IMR-90 (cell line): ENCODE data around the gene NPAS3. TPM values are rescaled to one million over a fixed set of nuclear protein-coding genes. Genes with fewer than 3 reads are reported as not detected.

Source experiments
- ATAC-seq: fragments of 200-7000 bp; cut with Tn5 transposase; 2 replicates; pipeline ENCODE4 v1.9.1; 2020; ENCODE audit warnings: low read depth, mild to moderate bottlenecking, moderate library complexity
- BruUV-seq: library from RNA; stranded (reverse); fragments of 400-500 nt; replicated peaks from 2 replicates; lab custom pipeline; 2021; lab: Mats Ljungman, UMichigan
- CTCF ChIA-PET: fragments of 300-600 bp; formaldehyde crosslinking; extraction: SDS; loops from one replicate; lab custom pipeline; 2021; ENCODE audit warnings: antibody characterized with exemption; lab: Yijun Ruan, JAX
- POLR2A ChIA-PET: fragments of 300-600 bp; sonication (Branson Sonifier 250); formaldehyde crosslinking; loops from one replicate; lab custom pipeline; 2022; ENCODE audit warnings: antibody characterized with exemption; ENCODE audit not compliant: unreplicated experiment; lab: Charles Lee
- DNase-seq: peaks from one replicate; pipeline ENCODE4 v3.0.0; 2013
- H2AFZ ChIP-seq: replicated peaks from 2 replicates; pipeline ENCODE3; 2013; ENCODE audit warnings: low read length, mild to moderate bottlenecking; ENCODE audit not compliant: poor library complexity
- H2AK5ac ChIP-seq: 2 replicates; pipeline ENCODE4 v1.6.1; 2013; ENCODE audit warnings: low read depth, low read length, inconsistent platforms
- H2AK9ac ChIP-seq: replicated peaks from 2 replicates; pipeline ENCODE3; 2013; ENCODE audit warnings: mild to moderate bottlenecking, low read depth, low read length, moderate library complexity; ENCODE audit not compliant: poor library complexity
- H2BK120ac ChIP-seq: 2 replicates; pipeline ENCODE4 v1.6.1; 2013; ENCODE audit warnings: low read depth, low read length, inconsistent platforms
- H2BK15ac ChIP-seq: 3 replicates; pipeline ENCODE4 v1.6.1; 2013; ENCODE audit warnings: low read depth, low read length, inconsistent platforms
- H2BK20ac ChIP-seq: 2 replicates; pipeline ENCODE4 v1.6.1; 2013; ENCODE audit warnings: low read depth, mild to moderate bottlenecking, inconsistent platforms, low read length, moderate library complexity
- H2BK5ac ChIP-seq: 2 replicates; pipeline ENCODE4 v1.6.1; 2013; ENCODE audit warnings: mild to moderate bottlenecking, low read depth, low read length, inconsistent platforms; ENCODE audit not compliant: poor library complexity, severe bottlenecking
- H3K14ac ChIP-seq: replicated peaks from 2 replicates; pipeline ENCODE4 v1.6.1; 2013; ENCODE audit warnings: low read depth, low read length, inconsistent platforms
- H3K18ac ChIP-seq: 2 replicates; pipeline ENCODE4 v1.6.1; 2013; ENCODE audit warnings: low read depth, low read length, control low read depth
- H3K23ac ChIP-seq: 2 replicates; pipeline ENCODE4 v1.6.1; 2013; ENCODE audit warnings: low read depth, low read length, inconsistent platforms
- H3K27ac ChIP-seq: 2 replicates; pipeline ENCODE4 v1.5.1; 2013; ENCODE audit warnings: mild to moderate bottlenecking, control low read depth, low read length; ENCODE audit not compliant: insufficient read depth
- H3K27me3 ChIP-seq: 2 replicates; pipeline ENCODE4 v1.6.1; 2013; ENCODE audit warnings: low read length; ENCODE audit not compliant: control insufficient read depth, insufficient read depth
- H3K36me3 ChIP-seq: 2 replicates; pipeline ENCODE4 v1.6.1; 2013; ENCODE audit warnings: low read length, mixed read lengths; ENCODE audit not compliant: control insufficient read depth, insufficient read depth
- H3K4ac ChIP-seq: 2 replicates; pipeline ENCODE4 v1.6.1; 2013; ENCODE audit warnings: low read depth, low read length, inconsistent platforms
- H3K4me1 ChIP-seq: 2 replicates; pipeline ENCODE4 v1.6.1; 2013; ENCODE audit warnings: low read length, mixed read lengths; ENCODE audit not compliant: control insufficient read depth, insufficient read depth
- H3K4me2 ChIP-seq: 2 replicates; pipeline ENCODE4 v1.6.1; 2013; ENCODE audit warnings: low read depth, mild to moderate bottlenecking, control low read depth, low read length, moderate library complexity
- H3K4me3 ChIP-seq: 2 replicates; pipeline ENCODE4 v1.5.1; 2013; ENCODE audit warnings: low read depth, mild to moderate bottlenecking, control low read depth, low read length, moderate library complexity; ENCODE audit not compliant: insufficient read depth
- H3K56ac ChIP-seq: 2 replicates; pipeline ENCODE4 v1.6.1; 2013; ENCODE audit warnings: low read length, inconsistent platforms; ENCODE audit not compliant: insufficient read depth; ENCODE audit errors: extremely low read depth
- H3K79me1 ChIP-seq, 2 experiments: 2 replicates each; pipeline ENCODE4 v1.6.1; 2013; ENCODE audit warnings: low read length in 2 of 2, inconsistent platforms in 1 of 2, low read depth in 1 of 2
- H3K9ac ChIP-seq: 2 replicates; pipeline ENCODE4 v1.6.1; 2013; ENCODE audit warnings: low read depth, low read length, control low read depth
- H3K9me1 ChIP-seq: 2 replicates; pipeline ENCODE4 v1.6.1; 2013; ENCODE audit warnings: low read length, inconsistent platforms; ENCODE audit not compliant: insufficient read depth
- H3K9me3 ChIP-seq: 2 replicates; pipeline ENCODE4 v1.6.1; 2013; ENCODE audit warnings: low read length; ENCODE audit not compliant: control insufficient read depth, insufficient read depth
- H4K20me1 ChIP-seq: 2 replicates; pipeline ENCODE4 v1.6.1; 2013; ENCODE audit warnings: low read length, inconsistent platforms; ENCODE audit not compliant: insufficient read depth
- H4K5ac ChIP-seq: 2 replicates; pipeline ENCODE4 v1.6.1; 2013; ENCODE audit warnings: mild to moderate bottlenecking, low read depth, low read length, control low read depth
- H4K8ac ChIP-seq, 2 experiments: 2 replicates each; pipeline ENCODE4 v1.6.1; 2013; ENCODE audit warnings: low read depth in 2 of 2, low read length in 2 of 2, control low read depth in 1 of 2, inconsistent platforms in 1 of 2
- H4K91ac ChIP-seq: 2 replicates; pipeline ENCODE4 v1.6.1; 2013; ENCODE audit warnings: low read depth, low read length, inconsistent platforms; ENCODE audit not compliant: insufficient read depth
- ELK1 ChIP-seq: fragments of 150-350 bp; IDR thresholded peaks from 2 replicates; pipeline ENCODE4 v1.6.1; 2016; ENCODE audit warnings: low read depth, mild to moderate bottlenecking, low read length, moderate library complexity, borderline replicate concordance
- MAFK ChIP-seq: IDR thresholded peaks from 2 replicates; pipeline ENCODE4 v1.6.1; 2012; ENCODE audit warnings: low read depth, low read length, improper control_type of control experiment
- MXI1 ChIP-seq: IDR thresholded peaks from 2 replicates; pipeline ENCODE4 v1.6.1; 2012; ENCODE audit warnings: low read depth, mild to moderate bottlenecking, low read length, moderate library complexity, borderline replicate concordance
- NFE2L2 ChIP-seq: fragments of 150-350 bp; IDR thresholded peaks from 2 replicates; pipeline ENCODE4 v1.6.1; 2016; ENCODE audit warnings: low read depth, mild to moderate bottlenecking, low read length
- RCOR1 ChIP-seq: IDR thresholded peaks from 2 replicates; pipeline ENCODE4 v1.6.1; 2012; ENCODE audit warnings: mild to moderate bottlenecking, low read length, improper control_type of control experiment; ENCODE audit not compliant: insufficient replicate concordance
- RFX5 ChIP-seq: IDR thresholded peaks from 2 replicates; pipeline ENCODE4 v1.8.0; 2012; ENCODE audit warnings: low read depth, mild to moderate bottlenecking, low read length, moderate library complexity
- SMC3 ChIP-seq: fragments of 150-350 bp; IDR thresholded peaks from 2 replicates; pipeline ENCODE4 v1.6.1; 2016; ENCODE audit warnings: low read depth, mild to moderate bottlenecking, antibody characterized with exemption, low read length, moderate library complexity
- dilution Hi-C: fragments of 300-500 bp; cut with HindIII; formaldehyde crosslinking; loops from one replicate; pipeline ENCODE4 v1.14.3; 2018; ENCODE audit warnings: low sequenced_read_pairs; ENCODE audit not compliant: unreplicated experiment
- in situ Hi-C: fragments of 300-500 bp; cut with MboI; formaldehyde crosslinking; loops from 3 replicates; pipeline ENCODE4 v1.14.3; 2019; ENCODE audit warnings: low sequenced_read_pairs, inconsistent platforms, mixed read lengths
- intact Hi-C: fragments of 100-400 bp; cut with micrococcal nuclease; formaldehyde crosslinking; loops from 2 replicates; pipeline ENCODE4 v1.10.0; 2022
- polyA plus RNA-seq, 3 experiments: library from polyadenylated mRNA; depleted of rRNA; stranded (reverse); fragments of >200 nt; gene quantifications; 2 replicates each; pipeline ENCODE4 v1.2.3, GENCODE V29; 2012; ENCODE audit warnings: low replicate concordance in 1 of 3
- total RNA-seq: library from RNA; depleted of rRNA; stranded (reverse); fragments of >200 nt; gene quantifications from 2 replicates; pipeline ENCODE4 v1.2.3, GENCODE V29; 2012

NPAS3 gene
- total and polyA plus RNA-seq, 2 of the 4 experiments (the other 2 are of a cell fraction) = not detected

DNA sequence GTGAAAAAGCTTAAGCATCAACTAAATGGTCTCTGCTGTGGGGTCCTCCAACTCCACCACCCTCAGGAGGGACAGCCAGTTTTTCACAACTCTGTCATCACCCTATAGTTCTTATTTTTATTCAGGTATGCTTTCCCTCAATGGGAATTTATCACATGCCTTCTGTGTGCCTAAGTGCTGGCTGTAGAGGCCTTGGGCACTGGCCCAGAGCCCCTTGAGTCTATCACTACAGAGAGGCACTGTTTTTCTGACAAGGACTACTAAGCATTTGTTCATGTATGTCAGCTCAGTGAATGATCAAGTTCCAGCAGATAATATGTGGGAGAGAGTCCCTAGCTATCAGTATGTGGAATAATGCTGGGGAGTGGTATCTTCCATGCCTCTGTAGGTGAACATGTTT lies 463.9 kb downstream of the NPAS3 start:
- Histone ChIP-seq H3K9ac (no peak overlapping the region), H2AK5ac (no peak overlapping the region), H4K91ac (no peak overlapping the region), H3K9me1 (no peaks in the 10 kb centered on the region), H4K20me1 (no peaks in the 10 kb centered on the region), H3K14ac (no peak overlapping the region), H4K8ac (no peak overlapping the region), H3K4me3 (no peak overlapping the region), H2AFZ (no peak overlapping the region), H2BK15ac (no peak overlapping the region), H3K79me1 (no peaks in the 10 kb centered on the region), H4K5ac (no peak overlapping the region), H3K4ac (no peak overlapping the region), H3K36me3 (no peaks in the 10 kb centered on the region), H3K27ac (no peak overlapping the region), H3K18ac (no peak overlapping the region), H2BK20ac (no peak overlapping the region), H3K23ac (no peak overlapping the region), H3K4me2 (no peak overlapping the region), H3K56ac (no peak overlapping the region), H3K9me3 (no peaks in the 10 kb centered on the region), H3K4me1 (no peaks in the 10 kb centered on the region), H2BK120ac (no peak overlapping the region), H3K27me3 (no peaks in the 10 kb centered on the region), H2BK5ac (no peak overlapping the region), H2AK9ac (no peak overlapping the region)
- no peak for ATAC-seq
- dilution Hi-C loops = no loop called here
- ChIA-PET CTCF (no interaction called here), POLR2A (no interaction called here)
- DNase-seq = no peak
- intact Hi-C loops = no loop called here
- TF ChIP-seq MAFK = no peak
- no peak for TF ChIP-seq RCOR1
- no peak for TF ChIP-seq RFX5
- TF ChIP-seq MXI1 = no peak
- TF ChIP-seq ELK1 = no peak
- no peak for TF ChIP-seq NFE2L2
- no peak for TF ChIP-seq SMC3
- in situ Hi-C loops = no loop called here
- no TSS peak for BruUV-seq
